GM12878 (cell line): ENCODE data around the gene PTEN. TPM values are rescaled to one million over a fixed set of nuclear protein-coding genes. Genes with fewer than 3 reads are reported as not detected.

Experiments used
- ATAC-seq: fragments of 200-7000 bp; cut with Tn5 transposase; 3 replicates; pipeline ENCODE4 v1.9.1; 2020; ENCODE audit warnings: mild to moderate bottlenecking, moderate library complexity
- BruUV-seq: library from RNA; stranded (reverse); fragments of 400-500 nt; replicated peaks from 2 replicates; lab custom pipeline; 2021; lab: Mats Ljungman, UMichigan
- CTCF ChIA-PET: fragments of 300-600 bp; sonication (Branson Sonifier 250); formaldehyde crosslinking; extraction: SDS; loops from one replicate; lab custom pipeline; 2021; ENCODE audit warnings: inconsistent platforms; lab: Yijun Ruan, JAX
- POLR2A ChIA-PET: fragments of 350-600 bp; formaldehyde crosslinking; extraction: SDS; loops from one replicate; lab custom pipeline; 2021; ENCODE audit warnings: inconsistent platforms; lab: Charles Lee
- RAD21 ChIA-PET: fragments of 300-600 bp; sonication (Branson Sonifier 250); formaldehyde crosslinking; loops from one replicate; lab custom pipeline; 2023; ENCODE audit warnings: antibody characterized with exemption; ENCODE audit not compliant: unreplicated experiment; lab: Charles Lee
- SMC1A ChIA-PET: fragments of 300-600 bp; sonication (Branson Sonifier 250); formaldehyde crosslinking; loops from one replicate; lab custom pipeline; 2023; ENCODE audit not compliant: unreplicated experiment, uncharacterized antibody; lab: Charles Lee
- DNase-seq: peaks from one replicate; pipeline ENCODE4 v3.0.0-alpha.2; 2011; ENCODE audit warnings: low read depth, low spot score
- FAIRE-seq: peaks from 3 replicates; lab custom pipeline; 2011; peaks lifted over from hg19 to GRCh38; lab: Jason Lieb, UNC
- H2AFZ ChIP-seq: 2 replicates; pipeline ENCODE4 v1.6.0; 2011; ENCODE audit warnings: low read depth, low read length, control low read depth; ENCODE audit not compliant: control insufficient read depth
- H3K27ac ChIP-seq: 2 replicates; pipeline ENCODE4 v1.5.1; 2011; ENCODE audit warnings: control low read depth; ENCODE audit not compliant: control insufficient read depth, insufficient read depth
- H3K27me3 ChIP-seq, 2 experiments: replicated peaks in 1 of 2; 2 replicates each; pipeline versions ENCODE4 v1.6.0 to v1.6.1; 2011; ENCODE audit warnings: low read length in 1 of 2; ENCODE audit not compliant: control insufficient read depth in 2 of 2, insufficient read depth in 2 of 2
- H3K36me3 ChIP-seq, 2 experiments: 2 replicates each; pipeline ENCODE4 v1.5.1; 2011; ENCODE audit warnings: low read length in 1 of 2; ENCODE audit not compliant: control insufficient read depth in 2 of 2, insufficient read depth in 2 of 2
- H3K4me1 ChIP-seq: 2 replicates; pipeline ENCODE4 v1.6.1; 2011; ENCODE audit warnings: mild to moderate bottlenecking, low read length, moderate library complexity, mixed read lengths; ENCODE audit not compliant: control insufficient read depth, insufficient read depth
- H3K4me2 ChIP-seq: 2 replicates; pipeline ENCODE4 v1.6.0; 2011; ENCODE audit warnings: control low read depth; ENCODE audit not compliant: control insufficient read depth, insufficient read depth
- H3K4me3 ChIP-seq: fragments of 200-600 bp; sonication (generic); 2 replicates; pipeline ENCODE4 v1.5.1; 2016
- H3K79me2 ChIP-seq: 2 replicates; pipeline ENCODE4 v1.6.0; 2011; ENCODE audit warnings: low read length; ENCODE audit not compliant: control insufficient read depth, insufficient read depth
- H3K9ac ChIP-seq: 2 replicates; pipeline ENCODE4 v1.8.0; 2011; ENCODE audit warnings: low read length, control low read depth, mixed read lengths; ENCODE audit not compliant: control insufficient read depth, insufficient read depth
- H3K9me3 ChIP-seq: replicated peaks from 3 replicates; pipeline ENCODE4 v1.5.1; 2011; ENCODE audit warnings: mild to moderate bottlenecking, low read length; ENCODE audit not compliant: control insufficient read depth, insufficient read depth
- H4K20me1 ChIP-seq: 2 replicates; pipeline ENCODE4 v1.6.0; 2011; ENCODE audit not compliant: control insufficient read depth, insufficient read depth
- CHD2 ChIP-seq: IDR thresholded peaks from 2 replicates; pipeline ENCODE4 v1.6.1; 2011; ENCODE audit warnings: low read depth, low read length, improper control_type of control experiment, borderline replicate concordance
- JUND ChIP-seq: IDR thresholded peaks from 2 replicates; pipeline ENCODE4 v1.6.1; 2012; ENCODE audit warnings: low read depth, mild to moderate bottlenecking, low read length, improper control_type of control experiment, moderate library complexity
- RAD51 ChIP-seq: fragments of 450-650 bp; IDR thresholded peaks from 2 replicates; pipeline ENCODE4 v1.6.1; 2016; ENCODE audit warnings: moderate library complexity, mild to moderate bottlenecking, inconsistent platforms
- RELB ChIP-seq: fragments of 450-650 bp; IDR thresholded peaks from 2 replicates; pipeline ENCODE4 v1.6.1; 2017; ENCODE audit warnings: low read depth, mild to moderate bottlenecking, moderate library complexity
- TBL1XR1 ChIP-seq: IDR thresholded peaks from 2 replicates; pipeline ENCODE4 v1.6.1; 2012; ENCODE audit warnings: low read depth, low read length, improper control_type of control experiment
- TCF12 ChIP-seq: IDR thresholded peaks from 2 replicates; pipeline ENCODE4 v1.6.1; 2011; ENCODE audit warnings: low read depth, mild to moderate bottlenecking, low read length
- WGBS: methylation state at CpG from one replicate; pipeline ENCODE4 v1.1.6; 2016; ENCODE audit warnings: low lambda C conversion rate; ENCODE audit not compliant: insufficient replicate concordance, insufficient coverage; ENCODE audit errors: missing lambda C conversion rate; 5-methylcytosine and 5-hydroxymethylcytosine counted together
- in situ Hi-C: fragments of 300-500 bp; cut with MboI; formaldehyde crosslinking; loops from 9 replicates; pipeline ENCODE4 v1.14.3; 2018; ENCODE audit warnings: mixed read lengths
- intact Hi-C: fragments of 100-400 bp; cut with micrococcal nuclease; formaldehyde crosslinking; loops from one replicate; pipeline ENCODE4 v1.14.2; 2022; ENCODE audit not compliant: unreplicated experiment
- polyA plus RNA-seq, 11 experiments: library from polyadenylated mRNA; depleted of rRNA in 4 of 11; unstranded in 6 of 11; stranded (reverse) in 5 of 11; fragments of >200 nt; fragmentation: Nextera tagmentation in 4 of 11; fragmentation: Illumina TruSeq in 1 of 11; extraction: Ambion mirVana in 4 of 11; extraction: Trizol in 1 of 11; gene quantifications; 1 replicate in 1 of 11; 2 replicates in 10 of 11; pipeline versions ENCODE4 v1.2.1 to v1.2.3, GENCODE V29; 2011 to 2016; ENCODE audit warnings: inconsistent platforms in 2 of 11, missing spikeins in 2 of 11, low read depth in 1 of 11
- total RNA-seq, 4 experiments: library from RNA; depleted of rRNA in 3 of 4; stranded (reverse); fragments of >200 nt in 3 of 4; fragmentation: Illumina TruSeq in 1 of 4; extraction: Trizol in 1 of 4; gene quantifications; 2 replicates each; pipeline versions ENCODE4 v1.2.1 to v1.2.3, GENCODE V29; 2013 to 2021
- TF ChIP-seq, protein P1 (sequence below): fragments of 450-650 bp; IDR thresholded peaks from 2 replicates; pipeline ENCODE4 v1.6.1; 2017; ENCODE audit warnings: mild to moderate bottlenecking, moderate library complexity

Gene PTEN
- total and polyA plus RNA-seq, 10 of the 15 experiments (the other 5 are each of a cell fraction or from before 2014, with no cell fraction given), result 26.1 to 175 (median 58.1) TPM

DNA sequence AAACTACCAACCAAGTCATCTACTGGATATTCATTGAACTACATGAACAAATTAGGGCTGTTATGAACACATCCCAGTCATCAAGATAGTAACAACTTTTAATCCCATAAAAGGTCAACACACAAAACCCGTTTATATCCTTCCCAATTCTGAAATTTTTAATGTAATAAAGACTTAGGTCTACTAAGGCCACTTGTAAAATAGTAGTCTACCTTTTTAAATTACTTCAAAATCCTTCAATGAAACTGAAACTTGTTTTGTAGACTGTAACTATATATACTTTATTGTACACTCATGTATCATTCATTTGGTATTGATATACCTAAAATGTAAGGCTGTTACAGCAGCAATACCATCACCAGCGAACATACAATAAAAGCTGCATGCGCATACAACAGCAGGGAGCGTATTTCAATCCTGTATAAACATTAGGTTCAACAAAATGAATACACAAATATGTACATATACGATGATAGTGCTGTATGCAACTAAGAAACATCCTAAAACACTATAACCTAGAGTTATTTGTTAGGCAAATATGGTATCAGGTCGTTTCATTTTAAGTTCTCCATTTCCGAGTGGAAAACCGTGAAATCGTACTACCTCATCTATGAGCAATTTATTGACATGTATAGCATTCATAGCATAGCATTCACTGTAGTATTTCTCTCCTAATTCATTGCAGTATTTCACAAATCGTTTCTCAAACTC, 46.4 kb upstream of the PTEN start:
- CTCF ChIA-PET, result no interaction called here

GRCh38 chr10:87817609-87818504, 45.6 kb upstream of the PTEN start, which contains the start of gene ATAD1:
Gene ATAD1, minus strand, starts transcription at chr10:87818226. Its CDS starts 3,627 bp downstream, at chr10:87814599.
- H3K4me2 ChIP-seq, result peak within 1 kb of the TSS; percentile 94
- H4K20me1 ChIP-seq, result no peaks in the 10 kb centered on the region
- peak within 1 kb of the TSS; percentile 98 for H3K27ac ChIP-seq
- SMC1A ChIA-PET, result interaction anchor here (0.8 to 3.7 kb wide), 9 partner anchors 11 to 571 kb away, joined by 3 to 21 read pairs (median 3); no protein-coding TSS in a partner anchor
- ATAC-seq (peak; percentile 87), DNase-seq (peak; percentile 76), FAIRE-seq (peak; percentile 81)
- POLR2A ChIA-PET, result interaction anchor here (0.6 to 2.3 kb wide), 8 partner anchors 10 to 574 kb away, joined by 3 to 17 read pairs (median 4); no protein-coding TSS in a partner anchor
- peak within 1 kb of the TSS; percentile 94 for H3K4me3 ChIP-seq
- RAD21 ChIA-PET, result interaction anchor here (0.8 to 2.8 kb wide), 7 partner anchors 10 to 572 kb away, joined by 3 to 13 read pairs (median 7); no protein-coding TSS in a partner anchor
- H3K36me3 ChIP-seq, result peaks cover 0 to 2% of the 10 kb centered on the region in 2 experiments; a peak in 1 of 4 replicates
- peaks cover 55% of the 10 kb centered on the region for H3K79me2 ChIP-seq
- peak within 1 kb of the TSS; percentile 98 for H3K9ac ChIP-seq
- intact Hi-C loops, result no loop called here
- H2AFZ ChIP-seq, result peak within 1 kb of the TSS; percentile 97
- CTCF ChIA-PET, result interaction anchor here (0.7 to 1.6 kb wide), 6 partner anchors 12 to 735 kb away, joined by 3 to 4 read pairs (median 3); no protein-coding TSS in a partner anchor
- H3K27me3 ChIP-seq, result no peaks in the 10 kb centered on the region
- no TSS peak for BruUV-seq
- WGBS, result 1% methylated on average over 58 of the region's 60 CpGs
- H3K9me3 ChIP-seq, result no peaks in the 10 kb centered on the region
- in situ Hi-C loops, result no loop called here
- peaks cover 4% of the 10 kb centered on the region; the same call in 1 of the 2 replicates for H3K4me1 ChIP-seq
- TF ChIP-seq, protein P1, sequence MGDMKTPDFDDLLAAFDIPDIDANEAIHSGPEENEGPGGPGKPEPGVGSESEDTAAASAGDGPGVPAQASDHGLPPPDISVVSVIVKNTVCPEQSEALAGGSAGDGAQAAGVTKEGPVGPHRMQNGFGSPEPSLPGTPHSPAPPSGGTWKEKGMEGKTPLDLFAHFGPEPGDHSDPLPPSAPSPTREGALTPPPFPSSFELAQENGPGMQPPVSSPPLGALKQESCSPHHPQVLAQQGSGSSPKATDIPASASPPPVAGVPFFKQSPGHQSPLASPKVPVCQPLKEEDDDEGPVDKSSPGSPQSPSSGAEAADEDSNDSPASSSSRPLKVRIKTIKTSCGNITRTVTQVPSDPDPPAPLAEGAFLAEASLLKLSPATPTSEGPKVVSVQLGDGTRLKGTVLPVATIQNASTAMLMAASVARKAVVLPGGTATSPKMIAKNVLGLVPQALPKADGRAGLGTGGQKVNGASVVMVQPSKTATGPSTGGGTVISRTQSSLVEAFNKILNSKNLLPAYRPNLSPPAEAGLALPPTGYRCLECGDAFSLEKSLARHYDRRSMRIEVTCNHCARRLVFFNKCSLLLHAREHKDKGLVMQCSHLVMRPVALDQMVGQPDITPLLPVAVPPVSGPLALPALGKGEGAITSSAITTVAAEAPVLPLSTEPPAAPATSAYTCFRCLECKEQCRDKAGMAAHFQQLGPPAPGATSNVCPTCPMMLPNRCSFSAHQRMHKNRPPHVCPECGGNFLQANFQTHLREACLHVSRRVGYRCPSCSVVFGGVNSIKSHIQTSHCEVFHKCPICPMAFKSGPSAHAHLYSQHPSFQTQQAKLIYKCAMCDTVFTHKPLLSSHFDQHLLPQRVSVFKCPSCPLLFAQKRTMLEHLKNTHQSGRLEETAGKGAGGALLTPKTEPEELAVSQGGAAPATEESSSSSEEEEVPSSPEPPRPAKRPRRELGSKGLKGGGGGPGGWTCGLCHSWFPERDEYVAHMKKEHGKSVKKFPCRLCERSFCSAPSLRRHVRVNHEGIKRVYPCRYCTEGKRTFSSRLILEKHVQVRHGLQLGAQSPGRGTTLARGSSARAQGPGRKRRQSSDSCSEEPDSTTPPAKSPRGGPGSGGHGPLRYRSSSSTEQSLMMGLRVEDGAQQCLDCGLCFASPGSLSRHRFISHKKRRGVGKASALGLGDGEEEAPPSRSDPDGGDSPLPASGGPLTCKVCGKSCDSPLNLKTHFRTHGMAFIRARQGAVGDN, result peak; percentile 84
- TF ChIP-seq RELB (peak; percentile 69; the same call in 1 of the 2 replicates), TCF12 (0 out of 2 replicates have a peak, but pooled peaks have one; percentile 41), TBL1XR1 (peak; percentile 16; the same call in 1 of the 2 replicates)

More for the DNA sequence above, 46.4 kb upstream of the PTEN start:
- Histone ChIP-seq H3K79me2 (peaks cover 61% of the 10 kb centered on the region), H3K27ac (peak overlapping the region; percentile 98), H3K36me3 (peaks cover 0 to 8% of the 10 kb centered on the region in 2 experiments; a peak in 1 of 4 replicates), H2AFZ (peak overlapping the region; percentile 97), H3K9ac (peak overlapping the region; percentile 98), H3K9me3 (no peaks in the 10 kb centered on the region), H4K20me1 (no peaks in the 10 kb centered on the region), H3K4me1 (peaks cover 4% of the 10 kb centered on the region; the same call in 1 of the 2 replicates), H3K27me3 (no peaks in the 10 kb centered on the region), H3K4me3 (peak overlapping the region; percentile 94), H3K4me2 (peak overlapping the region; percentile 94)
- BruUV-seq, result no TSS peak
- SMC1A ChIA-PET, result interaction anchor here (1.6 to 2.3 kb wide), 2 partner anchors 12 to 22 kb away, joined by 3 to 8 read pairs; no protein-coding TSS in a partner anchor
- TF ChIP-seq CHD2, result no peak
- TF ChIP-seq JUND, result no peak
- peak; percentile 11; the same call in 1 of the 2 replicates for TF ChIP-seq RAD51
- RAD21 ChIA-PET, result interaction anchor here (1.7 to 2.8 kb wide), 2 partner anchors 22 to 570 kb away, joined by 9 to 13 read pairs; no protein-coding TSS in a partner anchor
- WGBS, result 2% methylated on average over 10 of the region's 10 CpGs
- DNase-seq, result no peak
- intact Hi-C loops, result no loop called here
- in situ Hi-C loops, result no loop called here
- ATAC-seq, result peak; percentile 12
- POLR2A ChIA-PET, result interaction anchor here (1.3 to 2.3 kb wide), 2 partner anchors 11 to 45 kb away, joined by 5 to 17 read pairs; no protein-coding TSS in a partner anchor
- no peak for FAIRE-seq
